CD4-positive, alpha-beta T cell treated with Interleukin-12 subunit alpha and Interleukin-12 subunit beta, for 1 hour (primary cell): ENCODE data around the gene SYNCRIP.
A peak's percentile ranks its signal among the peaks of the same experiment; 100 is the strongest.
"Not testable (repeated sequence)": the region's sequence is repeated elsewhere in the genome, so short reads cannot be mapped to it uniquely, and the experiment has no call there.

Source experiments
- DNase-seq: peaks from one replicate; pipeline ENCODE4 v3.0.0-alpha.2; 2020

SYNCRIP gene

DNA sequence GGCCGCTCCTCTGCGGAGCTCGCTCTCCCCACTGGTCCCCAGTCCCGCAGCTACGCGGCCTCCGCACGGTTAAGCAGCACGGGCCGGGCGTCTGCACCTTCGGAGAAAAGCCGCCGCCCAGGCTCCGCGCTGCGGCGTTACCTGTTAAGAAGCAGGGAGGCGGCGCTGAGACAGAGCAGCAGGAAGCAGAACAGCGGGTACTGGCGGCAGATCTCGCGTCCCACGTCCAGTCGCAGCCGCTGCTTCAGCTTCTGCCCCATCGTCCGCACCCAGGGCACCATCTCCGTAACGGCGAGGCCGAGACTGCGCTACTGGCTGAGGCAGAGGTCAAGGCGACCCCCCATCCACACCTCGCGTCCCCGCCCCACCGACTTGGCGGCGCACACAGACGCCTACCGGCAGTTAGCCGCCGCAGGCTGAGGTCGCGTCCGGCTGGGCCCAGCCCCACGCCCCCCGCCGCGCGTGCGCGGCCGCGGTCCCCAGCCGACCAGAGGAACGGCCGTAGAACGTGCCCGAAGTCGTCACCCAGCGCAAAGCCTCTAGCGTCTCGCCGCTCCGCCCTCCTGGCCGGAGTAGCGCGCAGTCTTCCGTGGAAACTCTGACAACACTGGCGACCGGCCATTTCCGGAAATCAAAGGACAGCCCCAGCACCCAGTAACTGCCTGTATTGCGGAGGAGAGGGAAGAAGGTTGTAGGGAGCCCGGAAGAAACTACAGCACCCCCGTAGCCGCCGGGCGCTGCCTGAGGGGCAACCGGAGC lies 49.1 kb downstream of the SYNCRIP start, which contains the start of gene SNX14:
SNX14 (minus strand) TSS at position 421 of the 759 bp plus-strand sequence; CDS start at position 281, 140 bp downstream.
- peak; percentile 81 for DNase-seq

DNA sequence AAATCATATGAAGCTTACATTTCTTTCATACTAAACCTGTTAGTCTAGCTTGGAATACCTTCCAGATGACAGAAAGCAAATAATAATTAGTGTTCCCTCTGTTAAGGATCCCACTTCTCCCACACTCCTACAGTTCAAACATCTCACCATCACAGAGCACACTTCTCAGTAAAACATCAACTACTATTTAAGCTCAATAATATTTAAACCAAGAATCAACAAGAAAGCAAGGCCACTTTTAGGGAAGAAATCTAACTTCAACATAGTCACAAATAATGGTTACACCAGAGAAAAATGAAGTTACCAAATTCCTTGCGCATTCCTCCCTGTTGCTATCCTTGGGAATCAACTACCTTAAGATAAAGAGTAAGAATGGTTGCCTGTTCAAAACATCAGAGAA lies 50.7 kb downstream of the SYNCRIP start:
- DNase-seq, result no peak

DNA sequence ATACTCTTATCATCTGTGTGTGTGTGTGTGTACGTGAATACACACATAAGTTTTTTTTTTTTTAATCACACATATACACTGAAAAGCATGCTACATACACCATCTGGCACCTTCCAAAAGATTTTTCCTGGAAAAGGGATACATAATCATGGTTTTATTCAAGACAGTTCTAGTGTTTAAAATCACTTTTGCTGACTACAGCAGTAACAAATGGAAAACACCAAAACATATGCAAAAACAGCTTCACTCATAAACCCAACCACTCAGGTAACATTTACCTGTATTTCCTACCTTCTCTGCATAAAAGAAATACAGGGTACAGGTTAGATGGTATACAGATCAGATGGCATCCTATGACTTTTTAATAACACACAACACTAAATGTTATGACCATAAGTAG lies 51.5 kb downstream of the SYNCRIP start:
- no peak for DNase-seq

DNA sequence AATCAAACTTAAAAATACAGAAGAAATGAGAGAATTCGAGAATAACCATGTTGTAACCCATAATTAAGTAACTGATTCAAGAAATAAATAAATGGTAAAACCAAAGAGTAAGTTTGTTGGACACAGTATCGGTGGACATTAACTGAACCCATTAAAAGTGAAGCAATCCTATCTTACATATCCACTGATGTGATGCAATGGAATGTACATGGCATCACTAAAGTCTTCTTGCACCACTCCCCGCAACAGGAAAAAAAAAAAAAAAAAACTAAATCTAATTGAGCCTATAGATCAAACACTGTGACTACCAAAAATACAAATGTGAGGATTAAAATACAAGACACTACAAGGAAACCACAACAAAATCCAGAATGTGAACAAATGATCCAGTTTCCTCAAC lies 56.9 kb downstream of the SYNCRIP start:
- DNase-seq, result no peak

DNA sequence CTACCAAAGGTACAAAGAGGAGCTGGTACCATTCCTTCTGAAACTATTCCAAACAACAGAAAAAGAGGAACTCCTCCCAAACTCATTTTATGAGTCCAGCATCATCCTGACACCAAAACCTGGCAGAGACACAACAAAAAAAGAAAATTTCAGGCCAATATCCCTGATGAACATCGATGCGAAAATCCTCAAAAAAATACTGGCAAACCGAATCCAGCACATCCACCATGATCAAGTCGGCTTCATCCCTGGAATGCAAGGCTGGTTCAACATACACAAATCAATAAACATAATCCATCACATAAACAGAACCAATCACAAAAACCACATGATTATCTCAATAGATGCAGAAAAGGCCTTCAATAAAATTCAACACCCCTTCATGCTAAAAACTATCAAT lies 59.9 kb downstream of the SYNCRIP start:
- DNase-seq, result not testable (repeated sequence)

DNA sequence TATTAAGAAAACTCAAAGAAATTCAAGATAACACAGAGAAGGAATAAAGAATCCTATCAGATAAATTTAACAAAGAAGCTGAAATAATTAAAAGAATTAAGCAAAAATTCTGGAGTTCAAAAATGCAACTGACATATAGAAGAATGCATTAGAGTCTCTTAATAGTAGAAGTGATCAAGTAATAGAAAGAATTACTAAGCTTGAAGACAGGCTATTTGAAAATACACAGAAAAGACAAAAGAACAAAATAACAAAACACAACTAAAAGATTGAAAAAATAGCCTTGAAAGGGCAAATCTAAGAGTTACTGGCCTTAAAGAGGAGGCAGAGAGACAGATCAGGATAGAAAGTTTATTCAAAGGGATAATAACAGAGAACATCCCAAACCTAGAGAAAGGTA lies 61.1 kb downstream of the SYNCRIP start:
- DNase-seq, result no peak

DNA sequence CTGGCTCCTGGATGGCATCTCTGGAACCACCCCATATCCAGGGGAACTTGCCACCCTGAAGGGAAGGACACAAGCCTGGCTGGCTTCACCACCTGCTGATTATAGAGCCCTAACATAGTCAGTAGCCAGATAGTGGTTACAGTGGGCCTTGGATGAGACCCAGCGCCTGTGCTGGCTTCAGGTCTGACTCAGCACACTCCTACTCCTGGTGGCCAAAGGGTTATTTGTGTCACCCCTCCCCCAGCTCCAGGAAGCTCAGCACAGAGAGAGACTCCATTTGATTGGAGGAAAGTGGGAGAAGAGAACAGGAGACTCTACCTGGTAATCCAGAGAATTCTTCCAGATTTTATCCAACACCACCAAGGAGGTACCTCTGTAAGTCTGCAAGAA lies 61.8 kb downstream of the SYNCRIP start:
- no peak for DNase-seq

DNA sequence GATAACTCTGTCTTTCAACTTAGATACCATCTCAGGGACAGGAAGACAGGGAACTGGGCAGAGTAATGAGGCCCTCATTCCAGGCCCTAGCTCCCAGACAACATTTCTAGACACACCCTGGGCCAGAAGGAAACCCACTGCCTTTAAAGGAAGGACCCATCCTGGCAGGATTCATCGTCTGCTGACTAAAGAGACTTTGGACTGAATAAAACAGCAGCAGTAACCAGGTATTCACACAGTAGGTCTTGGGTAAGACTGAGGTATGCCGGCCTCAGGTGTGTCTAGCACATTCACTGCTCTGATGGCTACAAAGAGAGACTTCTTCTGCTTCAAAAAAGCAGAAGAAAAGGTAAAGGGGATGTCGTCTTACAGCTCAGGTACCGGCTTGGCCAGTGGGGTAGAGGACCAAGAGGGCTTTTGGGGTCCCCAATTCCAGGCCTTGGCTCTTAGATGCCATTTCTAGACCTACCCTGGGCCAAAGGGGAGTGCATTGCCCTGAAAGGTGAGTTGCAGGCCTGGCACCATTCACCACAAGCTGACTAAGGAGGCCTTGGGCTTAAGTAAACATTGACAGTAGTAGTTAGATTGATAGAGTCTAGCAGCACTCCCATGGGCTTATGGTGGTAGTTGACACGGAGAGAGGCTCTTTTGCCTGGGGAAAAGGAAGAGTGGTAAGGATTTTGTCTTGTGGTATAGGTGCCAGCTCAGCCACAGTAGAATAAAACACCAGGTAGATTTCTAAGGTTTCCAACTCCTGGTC lies 62.4 kb downstream of the SYNCRIP start:
- no peak for DNase-seq

DNA sequence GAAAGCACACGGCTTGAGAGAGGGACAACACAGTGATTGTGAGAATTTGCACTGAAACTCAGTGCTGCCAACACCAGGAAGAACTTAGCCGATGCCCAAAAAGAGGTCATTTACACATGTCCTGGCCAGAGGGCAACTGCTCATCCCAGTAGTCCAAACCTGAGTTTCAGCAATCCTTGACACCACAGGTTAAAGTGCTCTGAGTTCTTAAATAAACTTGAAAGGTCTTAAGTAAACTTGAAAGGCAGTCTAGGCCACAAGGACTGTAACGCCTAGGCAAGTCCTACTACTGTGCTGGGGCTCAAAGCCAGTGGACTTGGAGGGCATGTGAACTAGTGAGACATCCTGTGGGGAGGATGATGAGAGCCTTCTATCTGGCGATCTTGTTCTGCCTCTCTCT lies 63.1 kb downstream of the SYNCRIP start:
- no peak for DNase-seq

DNA sequence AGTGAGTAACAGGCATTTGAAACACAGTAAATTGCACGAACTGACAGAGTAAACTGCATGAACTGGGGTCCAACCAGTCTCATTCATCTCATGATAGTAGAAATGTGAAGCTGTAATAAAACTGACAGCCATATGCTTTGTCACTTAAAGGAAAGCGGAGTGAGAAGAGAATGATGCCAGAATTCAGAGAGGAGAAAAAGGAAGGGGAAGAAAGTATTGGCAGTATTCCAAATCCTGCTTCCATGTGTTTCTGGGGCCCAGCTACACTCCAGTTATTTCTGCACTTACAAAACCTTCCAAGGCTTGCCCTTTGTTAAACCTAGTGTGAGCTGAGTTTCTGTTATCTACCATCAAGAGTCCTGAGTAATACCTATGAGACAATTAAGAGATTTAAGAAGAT lies 66.2 kb downstream of the SYNCRIP start:
- no peak for DNase-seq

DNA sequence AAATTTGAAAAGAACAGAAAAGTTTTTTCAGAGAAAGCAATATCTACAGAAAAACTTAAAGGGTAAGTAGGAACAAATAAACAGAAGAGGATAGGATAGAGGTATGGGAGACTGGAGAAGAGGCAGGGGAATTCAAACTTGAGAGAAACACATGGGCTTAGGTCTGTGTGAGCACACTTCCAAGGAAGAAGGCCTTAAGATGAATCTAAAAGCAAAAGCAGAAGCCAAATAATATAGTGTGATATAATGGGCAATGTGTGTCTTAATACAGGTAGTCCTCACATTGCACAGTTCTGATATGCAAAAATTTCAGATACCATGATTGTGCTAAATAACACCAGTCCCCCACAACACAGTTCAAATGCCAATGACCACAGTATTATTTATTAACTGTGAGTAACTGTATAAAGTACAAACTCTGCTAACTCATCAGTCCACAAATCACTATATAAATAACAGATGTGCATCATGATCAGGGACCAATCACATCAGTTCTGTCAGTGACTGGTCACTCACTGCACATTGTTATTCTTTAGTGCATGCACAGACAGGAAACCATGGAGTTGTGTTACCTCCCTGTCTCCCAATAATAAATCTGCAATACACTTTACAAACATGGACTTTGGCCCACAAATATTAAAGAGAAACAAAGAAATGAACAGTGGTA lies 67.6 kb downstream of the SYNCRIP start:
- DNase-seq, result no peak

DNA sequence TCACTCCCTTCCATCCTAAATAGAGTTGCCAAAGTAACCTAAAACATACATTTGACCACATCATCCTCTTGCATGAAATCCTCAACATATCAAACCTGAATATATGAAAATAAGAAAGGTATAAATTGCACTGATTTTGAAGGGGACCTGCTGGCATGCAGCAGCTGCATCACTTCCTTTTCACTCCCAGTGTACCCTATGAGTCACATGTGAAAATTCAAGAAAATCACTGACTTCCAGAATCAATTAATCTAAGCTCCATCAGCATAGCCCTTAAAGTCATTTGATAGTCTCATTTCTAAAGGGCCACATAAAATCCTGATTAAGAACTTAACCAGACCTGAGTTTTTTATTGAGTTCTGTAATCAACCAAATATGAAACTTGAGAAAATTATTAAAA lies 73.4 kb downstream of the SYNCRIP start:
- no peak for DNase-seq

DNA sequence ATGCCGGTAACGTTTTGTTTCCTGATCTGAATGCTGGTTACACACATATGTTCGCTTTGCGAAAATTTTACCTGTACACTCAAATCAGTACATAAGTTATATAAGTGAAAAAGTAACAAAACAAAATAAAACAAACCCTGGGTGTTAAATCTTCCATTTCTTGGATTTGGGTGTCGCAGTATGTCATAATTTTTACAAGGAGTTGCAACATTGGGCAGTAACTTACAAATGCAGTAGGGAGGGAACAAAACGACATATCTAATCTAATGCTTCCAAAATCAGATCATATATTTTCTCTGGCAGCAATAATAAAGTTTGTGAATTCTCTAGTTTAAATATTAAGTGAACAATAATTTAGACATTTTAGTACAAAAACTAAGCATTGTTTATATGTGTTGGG lies 74.3 kb downstream of the SYNCRIP start:
- no peak for DNase-seq

DNA sequence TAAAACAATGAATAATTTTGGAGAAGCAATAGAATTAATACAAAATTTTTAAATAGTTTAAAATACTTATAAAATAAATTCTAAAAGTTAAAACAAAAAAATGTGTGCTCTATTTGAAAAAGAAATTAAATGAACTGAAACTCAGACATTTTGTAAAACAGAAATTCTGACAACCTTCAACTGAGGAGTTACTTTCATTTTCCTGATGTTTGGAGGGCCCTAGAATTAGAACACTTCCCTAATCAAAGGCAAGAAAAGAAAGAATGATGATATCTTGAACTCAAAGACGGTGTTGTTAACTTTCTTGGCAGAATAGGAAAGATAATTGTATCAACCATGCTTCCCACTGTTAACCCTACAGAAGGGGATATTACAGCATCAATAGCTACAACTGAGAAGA lies 77.0 kb downstream of the SYNCRIP start:
- DNase-seq, result no peak

DNA sequence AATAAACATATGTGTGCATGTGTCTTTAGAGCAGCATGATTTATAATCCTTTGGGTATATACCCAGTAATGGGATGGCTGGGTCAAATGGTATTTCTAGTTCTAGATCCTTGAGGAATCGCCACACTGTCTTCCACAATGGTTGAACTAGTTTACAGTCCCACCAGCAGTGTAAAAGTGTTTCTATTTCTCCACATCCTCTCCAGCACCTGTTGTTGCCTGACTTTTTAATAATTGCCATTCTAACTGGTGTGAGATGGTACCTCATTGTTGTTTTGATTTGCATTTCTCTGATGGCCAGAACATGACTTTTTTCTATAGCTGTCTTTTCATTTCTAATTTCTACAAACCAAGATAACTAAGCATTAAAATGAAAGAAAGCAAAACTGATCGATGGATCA lies 78.5 kb downstream of the SYNCRIP start:
- DNase-seq, result not testable (repeated sequence)
